ENCODE measurements around the gene SMOC1. TPM values are rescaled to one million over a fixed set of nuclear protein-coding genes. Genes with fewer than 3 reads are reported as not detected.
A peak's percentile ranks its signal among the peaks of the same experiment; 100 is the strongest.

Gene SMOC1
- total RNA-seq, 3 donors from 2014 or later, result 0.30 TPM; not detected in 2

DNA sequence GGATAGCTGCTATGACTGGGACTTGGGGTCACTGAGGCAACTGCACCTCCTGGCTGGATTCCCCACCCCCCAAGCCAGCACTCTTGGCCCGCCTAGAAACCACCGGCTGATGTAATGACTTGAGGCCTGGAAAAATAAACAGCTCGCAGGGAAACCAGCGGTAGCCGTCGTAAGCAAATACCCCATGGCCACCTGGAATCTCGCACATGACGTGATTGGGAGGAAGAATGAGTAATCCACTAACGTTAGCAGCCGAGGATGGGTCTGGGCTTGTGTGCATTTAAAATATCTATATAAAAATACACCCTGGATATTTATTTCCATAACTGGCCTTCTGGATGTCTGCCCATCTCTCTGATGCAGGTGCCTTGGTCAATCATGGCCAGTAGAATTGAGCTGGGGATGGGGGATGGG lies 120.1 kb downstream of the SMOC1 start:
- H3K27me3 Mint-ChIP-seq (ENCODE audit: low read depth), result peaks cover 2% of the 10 kb centered on the region
- H3K36me3 Mint-ChIP-seq (ENCODE audit: insufficient read depth), result no peaks in the 10 kb centered on the region
- DNase-seq (no peak), ATAC-seq (no peak)
- H3K9me3 Mint-ChIP-seq, result no peaks in the 10 kb centered on the region
- H3K4me3 Mint-ChIP-seq, result no peak overlapping the region
- H3K4me1 Mint-ChIP-seq (ENCODE audit: low read depth), result no peaks in the 10 kb centered on the region

DNA sequence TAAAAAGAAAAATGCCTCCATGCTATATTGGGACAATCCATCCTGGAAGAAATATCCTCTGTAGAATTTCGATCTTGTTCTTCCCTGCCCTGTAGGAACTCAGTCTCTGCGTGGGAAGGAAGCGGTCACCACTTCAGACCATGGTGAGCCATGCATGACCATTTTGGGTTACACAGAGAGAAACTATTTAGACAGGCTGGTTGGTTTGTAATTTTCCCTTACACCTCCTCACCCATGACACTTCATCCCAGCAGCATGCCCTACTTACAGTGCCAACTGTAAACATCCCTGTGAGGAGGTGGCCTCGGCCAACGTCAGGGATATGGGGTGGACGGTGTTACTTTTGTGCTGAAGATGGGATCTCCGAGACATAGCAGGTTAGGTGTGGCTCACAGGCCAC lies 121.4 kb downstream of the SMOC1 start:
- Mint-ChIP-seq H3K4me1 (ENCODE audit: low read depth) (no peaks in the 10 kb centered on the region), H3K27me3 (ENCODE audit: low read depth) (peaks cover 2% of the 10 kb centered on the region), H3K4me3 (no peak overlapping the region)

DNA sequence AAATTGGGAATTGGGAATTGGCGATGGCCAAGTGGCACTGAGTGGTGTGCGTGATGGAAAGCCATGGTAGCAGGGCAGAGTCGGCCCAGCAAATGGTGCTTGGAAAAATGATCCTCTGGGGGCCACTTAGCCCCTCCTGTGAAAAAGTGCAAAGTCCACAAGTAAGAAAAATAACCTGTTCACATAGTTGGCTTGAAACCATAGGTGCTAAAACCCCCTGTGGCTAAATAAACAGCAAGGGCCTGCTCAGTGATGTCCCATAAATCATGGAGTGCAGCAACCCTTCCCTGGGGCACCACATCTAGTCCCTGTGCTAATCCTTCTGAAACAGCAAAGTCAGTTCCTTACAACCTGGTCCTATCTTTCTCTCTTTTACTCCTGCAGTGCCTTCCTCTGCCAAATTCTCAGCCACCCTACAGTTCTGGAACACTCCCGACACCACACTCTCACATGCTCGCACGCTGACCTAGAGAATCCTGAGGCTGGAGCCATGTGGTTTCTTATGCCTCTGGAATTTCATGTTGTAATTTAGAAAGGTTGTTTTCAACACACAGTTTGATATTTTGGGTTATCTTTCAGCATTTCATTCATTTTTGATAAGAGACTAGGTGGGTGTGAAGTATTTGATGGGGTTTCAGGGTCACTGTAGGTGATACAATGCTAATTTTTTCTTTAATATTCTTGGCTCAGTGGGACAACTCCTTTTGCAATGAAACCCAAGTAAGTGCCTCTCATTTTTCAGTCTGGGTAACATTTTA lies 123.6 kb downstream of the SMOC1 start:
- no peaks in the 10 kb centered on the region for H3K36me3 Mint-ChIP-seq (ENCODE audit: insufficient read depth)
- DNase-seq, result no peak
- H3K9me3 Mint-ChIP-seq, result no peaks in the 10 kb centered on the region
- no peak overlapping the region for H3K4me3 Mint-ChIP-seq
- H3K27me3 Mint-ChIP-seq (ENCODE audit: low read depth), result peaks cover 2% of the 10 kb centered on the region
- no peaks in the 10 kb centered on the region for H3K4me1 Mint-ChIP-seq (ENCODE audit: low read depth)
- no peak for ATAC-seq

More for the DNA sequence above, 121.4 kb downstream of the SMOC1 start:
- Mint-ChIP-seq H3K9me3 (no peaks in the 10 kb centered on the region), H3K36me3 (ENCODE audit: insufficient read depth) (no peaks in the 10 kb centered on the region)
- no peak for DNase-seq
- ATAC-seq, result no peak

DNA sequence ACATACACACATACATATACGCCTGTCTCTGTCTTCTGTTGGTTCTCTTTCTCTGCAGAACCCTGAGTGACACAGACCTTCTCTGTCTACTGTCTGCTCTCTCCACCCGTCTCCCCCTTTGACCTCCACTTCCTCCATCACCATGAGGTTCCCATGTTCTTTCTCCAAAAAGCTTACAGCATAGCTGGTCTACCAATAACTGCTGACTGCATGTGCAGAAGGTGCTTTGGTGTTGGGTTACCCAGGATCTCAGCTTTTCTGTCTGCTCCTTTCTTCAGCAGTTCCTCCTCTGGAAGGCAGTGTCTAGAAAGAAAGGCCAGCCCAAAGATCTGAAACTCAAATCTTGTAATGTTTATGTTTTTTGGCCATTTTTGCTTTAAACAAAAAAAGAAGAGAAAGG lies 125.6 kb downstream of the SMOC1 start:
- H3K4me3 Mint-ChIP-seq, result no peak overlapping the region
- no peaks in the 10 kb centered on the region for H3K27me3 Mint-ChIP-seq (ENCODE audit: low read depth)
- no peak for DNase-seq
- no peaks in the 10 kb centered on the region for H3K4me1 Mint-ChIP-seq (ENCODE audit: low read depth)
- no peaks in the 10 kb centered on the region for H3K36me3 Mint-ChIP-seq (ENCODE audit: insufficient read depth)
- H3K9me3 Mint-ChIP-seq, result no peaks in the 10 kb centered on the region
- ATAC-seq, result no peak

DNA sequence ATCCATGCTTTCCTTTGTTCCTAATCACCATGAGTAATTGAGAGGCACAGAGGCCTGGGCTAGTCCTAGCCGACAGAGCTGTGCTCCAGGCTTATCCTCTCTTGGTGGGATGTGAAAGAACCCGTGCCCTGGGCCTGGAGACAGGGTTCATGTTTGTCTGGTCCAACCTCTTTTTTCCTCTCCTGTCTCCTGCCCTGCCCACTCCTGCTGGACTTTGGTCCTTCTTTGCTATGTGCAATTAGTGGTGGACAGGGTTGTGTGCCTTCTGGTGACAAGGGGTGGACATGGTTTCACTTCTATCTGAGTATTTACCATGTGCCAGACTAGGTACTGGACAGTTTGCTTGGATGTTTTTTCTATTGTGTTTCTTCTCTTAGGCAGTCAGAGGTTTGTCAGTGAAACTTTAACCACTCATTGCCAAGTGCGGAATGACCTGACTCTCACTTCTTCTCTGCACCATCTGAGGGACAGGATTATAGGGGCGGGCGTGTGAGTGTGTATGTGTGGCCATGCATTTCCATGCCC lies 126.1 kb downstream of the SMOC1 start:
- Mint-ChIP-seq H3K4me3 (no peak overlapping the region), H3K9me3 (no peaks in the 10 kb centered on the region), H3K4me1 (ENCODE audit: low read depth) (no peaks in the 10 kb centered on the region), H3K36me3 (ENCODE audit: insufficient read depth) (no peaks in the 10 kb centered on the region), H3K27me3 (ENCODE audit: low read depth) (no peaks in the 10 kb centered on the region)
- no peak for ATAC-seq
- DNase-seq, result no peak

DNA sequence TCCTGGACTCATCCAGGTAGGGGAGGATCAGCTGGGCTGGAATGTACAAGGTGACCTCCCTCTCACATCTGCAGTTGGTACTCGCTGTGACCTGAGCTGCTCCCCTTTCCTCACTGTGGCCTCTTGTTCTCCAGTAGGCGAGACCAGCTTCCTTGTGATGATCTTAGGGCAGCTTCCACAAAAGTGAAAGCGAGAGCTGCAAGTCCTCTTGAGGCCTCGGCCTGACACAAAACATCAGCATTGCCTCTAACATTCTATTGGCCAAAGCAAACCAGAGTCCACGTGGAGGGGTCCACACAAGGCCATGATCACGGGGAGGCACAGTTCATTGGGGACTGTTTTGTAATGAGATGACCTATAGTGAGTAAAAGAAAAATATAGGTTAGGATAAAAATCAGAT lies 127.5 kb downstream of the SMOC1 start:
- Mint-ChIP-seq H3K4me3 (no peak overlapping the region), H3K9me3 (no peaks in the 10 kb centered on the region)

DNA sequence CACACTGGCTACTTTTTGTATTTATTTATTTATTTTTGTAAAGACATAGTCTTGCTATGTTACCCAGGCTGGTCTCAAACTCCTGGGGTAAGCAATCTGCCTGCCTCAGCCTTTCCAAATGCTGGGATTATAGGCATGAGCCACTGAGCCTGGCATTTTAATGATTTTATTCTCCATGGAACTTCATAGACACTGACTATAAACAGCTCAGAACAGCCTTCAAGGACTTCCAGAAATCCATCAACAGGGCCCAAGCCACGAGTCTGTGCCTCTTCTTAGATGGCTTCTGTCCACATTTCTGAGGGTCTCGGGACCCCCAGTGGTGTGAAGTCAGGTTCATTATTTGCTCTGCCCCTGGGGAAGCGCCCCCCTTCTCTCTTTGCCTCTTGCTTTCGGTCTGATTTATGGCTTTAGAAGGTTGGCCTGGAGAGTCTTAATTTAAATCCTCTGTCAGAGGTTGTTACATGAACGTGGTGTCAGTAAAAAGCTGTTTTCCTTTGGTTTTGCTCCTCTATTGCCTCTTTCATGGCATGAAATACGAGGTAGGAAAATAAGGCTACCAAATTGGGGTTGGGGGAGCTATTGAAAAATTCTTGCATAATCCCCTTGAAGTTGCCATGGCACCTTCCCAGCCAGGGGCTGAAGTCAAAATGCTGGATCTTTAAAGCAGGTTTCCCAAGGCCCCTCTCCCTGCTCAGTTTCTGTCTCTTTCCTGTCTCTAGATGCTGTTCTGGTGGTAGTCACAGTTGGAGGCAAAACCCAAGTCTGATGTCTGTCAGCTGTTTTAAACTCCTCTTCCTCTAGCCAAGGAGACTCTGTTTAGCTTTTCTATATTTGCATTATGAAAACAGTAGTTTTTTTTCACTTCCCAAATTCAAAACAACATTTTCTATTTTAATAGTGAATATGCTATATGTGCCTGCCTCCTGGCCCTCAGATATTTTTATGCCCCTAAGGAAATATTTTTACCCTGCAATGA lies 129.4 kb downstream of the SMOC1 start:
- no peaks in the 10 kb centered on the region for H3K9me3 Mint-ChIP-seq
- DNase-seq (no peak), ATAC-seq (no peak)
- H3K27me3 Mint-ChIP-seq (ENCODE audit: low read depth), result peaks cover 6% of the 10 kb centered on the region
- H3K4me1 Mint-ChIP-seq (ENCODE audit: low read depth), result no peaks in the 10 kb centered on the region
- H3K36me3 Mint-ChIP-seq (ENCODE audit: insufficient read depth), result no peaks in the 10 kb centered on the region
- no peak overlapping the region for H3K4me3 Mint-ChIP-seq

More for the DNA sequence above, 127.5 kb downstream of the SMOC1 start:
- ATAC-seq (no peak), DNase-seq (no peak)
- no peaks in the 10 kb centered on the region for H3K36me3 Mint-ChIP-seq (ENCODE audit: insufficient read depth)
- H3K27me3 Mint-ChIP-seq (ENCODE audit: low read depth), result peaks cover 1% of the 10 kb centered on the region
- no peaks in the 10 kb centered on the region for H3K4me1 Mint-ChIP-seq (ENCODE audit: low read depth)

DNA sequence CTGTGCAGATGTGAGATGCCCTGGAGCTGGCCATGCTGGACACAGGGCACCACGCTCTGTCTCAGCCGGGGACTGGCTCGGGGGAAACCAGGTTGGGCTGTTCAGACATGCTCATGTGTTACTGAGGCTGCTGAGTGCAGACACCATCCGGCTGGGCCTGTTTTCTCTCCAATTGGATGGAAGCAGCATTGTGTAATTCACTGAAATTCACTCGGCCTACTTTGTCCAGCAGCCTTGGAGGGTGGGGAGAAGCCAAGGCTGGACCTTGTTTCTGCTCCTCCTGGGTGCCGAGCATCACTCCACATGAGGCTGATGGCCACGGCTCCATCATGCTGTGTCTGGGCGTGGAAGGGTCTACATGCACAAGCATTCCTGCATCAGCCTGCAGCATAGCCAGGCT lies 130.7 kb downstream of the SMOC1 start:
- no peak overlapping the region for H3K4me3 Mint-ChIP-seq
- H3K36me3 Mint-ChIP-seq (ENCODE audit: insufficient read depth), result no peaks in the 10 kb centered on the region
- ATAC-seq (no peak), DNase-seq (no peak)
- peaks cover 15% of the 10 kb centered on the region for H3K27me3 Mint-ChIP-seq (ENCODE audit: low read depth)
- no peaks in the 10 kb centered on the region for H3K9me3 Mint-ChIP-seq
- no peaks in the 10 kb centered on the region for H3K4me1 Mint-ChIP-seq (ENCODE audit: low read depth)

DNA sequence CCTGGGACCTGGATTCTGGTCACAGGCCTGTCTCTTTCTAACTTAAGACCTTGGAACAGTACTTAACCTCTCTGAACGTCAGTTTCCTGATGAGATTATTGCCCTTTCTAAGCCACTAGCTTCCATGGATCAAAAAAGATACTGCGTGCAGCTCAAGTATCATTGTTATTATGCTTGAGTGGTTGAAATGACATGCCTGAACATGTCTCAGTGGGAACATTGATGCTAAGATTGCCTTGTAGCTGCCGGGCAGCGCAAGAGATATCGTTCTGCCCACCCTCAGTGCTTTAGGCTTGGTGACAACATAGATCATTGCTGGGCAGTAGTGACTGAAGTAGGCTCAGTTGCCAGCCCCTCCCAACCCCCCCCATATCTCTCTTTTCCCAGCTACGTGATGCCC lies 131.9 kb downstream of the SMOC1 start:
- ATAC-seq, result no peak
- Mint-ChIP-seq H3K27me3 (ENCODE audit: low read depth) (peaks cover 22% of the 10 kb centered on the region), H3K4me3 (no peak overlapping the region), H3K4me1 (ENCODE audit: low read depth) (no peaks in the 10 kb centered on the region), H3K9me3 (no peaks in the 10 kb centered on the region), H3K36me3 (ENCODE audit: insufficient read depth) (no peaks in the 10 kb centered on the region)
- no peak for DNase-seq

DNA sequence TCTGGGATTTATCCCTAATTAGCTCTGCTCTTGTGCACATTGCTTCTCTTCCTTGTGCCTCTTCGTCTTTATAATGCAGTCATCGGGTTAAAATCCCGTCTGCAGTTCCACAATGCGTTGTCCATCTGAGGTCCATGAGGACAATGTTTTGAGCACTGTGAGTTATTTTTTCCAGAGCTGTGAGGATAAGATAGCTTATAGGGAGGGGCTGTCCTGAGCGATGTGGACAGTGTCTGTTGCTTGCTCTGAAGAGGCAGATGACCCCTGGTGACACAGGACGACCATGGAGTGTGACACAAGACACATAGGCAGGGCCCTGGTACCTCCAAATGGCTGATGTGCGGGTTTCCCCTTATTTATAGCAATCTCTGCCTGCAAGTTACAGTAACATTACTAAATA lies 132.5 kb downstream of the SMOC1 start:
- no peaks in the 10 kb centered on the region for H3K4me1 Mint-ChIP-seq (ENCODE audit: low read depth)
- peaks cover 22% of the 10 kb centered on the region for H3K27me3 Mint-ChIP-seq (ENCODE audit: low read depth)
- no peaks in the 10 kb centered on the region for H3K9me3 Mint-ChIP-seq
- H3K36me3 Mint-ChIP-seq (ENCODE audit: insufficient read depth), result no peaks in the 10 kb centered on the region
- ATAC-seq, result no peak
- no peak overlapping the region for H3K4me3 Mint-ChIP-seq
- DNase-seq, result no peak

DNA sequence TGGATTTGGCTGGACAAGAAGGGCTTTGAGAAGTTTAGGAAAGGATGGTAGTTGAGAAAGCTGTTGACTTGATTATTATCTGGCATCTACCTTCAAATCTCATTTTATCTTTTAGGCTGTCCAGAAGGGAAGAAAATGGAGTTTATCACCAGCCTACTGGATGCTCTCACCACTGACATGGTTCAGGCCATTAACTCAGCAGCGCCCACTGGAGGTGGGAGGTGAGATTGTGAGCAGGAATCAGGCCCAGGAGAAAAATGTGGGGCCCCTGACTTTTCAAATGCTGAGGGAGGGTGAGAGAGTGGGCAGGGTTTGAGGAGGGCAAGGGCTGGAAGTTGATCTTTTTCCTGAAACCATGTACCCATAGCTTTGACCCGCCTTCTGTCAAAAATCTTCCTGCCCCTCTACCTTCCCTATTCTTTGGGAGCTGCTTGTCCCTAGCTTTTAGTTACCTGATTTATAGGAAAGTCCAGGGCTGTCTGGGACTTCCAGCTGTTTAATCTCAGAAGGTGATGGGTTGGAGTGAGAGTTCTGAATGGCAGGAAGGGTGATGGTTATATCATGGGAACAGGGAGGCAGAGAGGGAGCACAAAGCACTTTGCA lies 134.2 kb downstream of the SMOC1 start:
- ATAC-seq (no peak), DNase-seq (no peak)
- no peaks in the 10 kb centered on the region for H3K36me3 Mint-ChIP-seq (ENCODE audit: insufficient read depth)
- H3K4me1 Mint-ChIP-seq (ENCODE audit: low read depth), result peaks cover 3% of the 10 kb centered on the region
- no peak overlapping the region for H3K4me3 Mint-ChIP-seq
- peaks cover 22% of the 10 kb centered on the region for H3K27me3 Mint-ChIP-seq (ENCODE audit: low read depth)
- no peaks in the 10 kb centered on the region for H3K9me3 Mint-ChIP-seq

DNA sequence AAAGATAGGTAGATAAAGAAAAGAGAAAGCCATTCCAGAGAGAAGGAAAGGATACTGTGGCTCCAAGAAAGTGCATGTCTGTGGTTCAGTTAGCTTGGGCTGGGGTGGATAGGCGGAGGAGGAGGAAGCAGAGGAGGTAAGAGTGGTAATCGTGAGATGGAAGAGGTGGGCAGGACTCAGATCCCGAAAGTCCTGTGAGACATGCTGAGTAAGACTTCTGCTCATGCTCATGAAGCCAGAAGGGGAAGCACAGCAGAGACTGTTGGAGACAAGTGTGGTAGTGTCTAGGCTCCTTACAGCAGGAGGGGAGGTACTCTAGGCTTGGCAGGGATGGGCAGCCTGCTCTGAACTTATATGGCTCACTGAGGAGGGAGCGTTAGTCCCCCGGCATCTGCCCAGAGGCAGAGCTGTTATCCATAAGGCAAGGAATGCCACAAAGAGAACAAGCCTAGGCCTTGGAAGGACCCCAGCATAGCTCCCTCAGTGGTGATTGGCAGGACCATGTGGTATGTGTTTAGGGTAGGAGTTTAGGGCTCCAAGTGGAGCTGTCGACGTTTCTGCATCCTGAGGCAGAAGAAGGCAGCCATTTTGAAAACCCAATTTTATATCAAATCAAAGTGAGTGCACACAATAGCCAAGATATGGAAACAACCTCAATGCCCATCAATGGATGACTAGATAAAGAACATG lies 135.3 kb downstream of the SMOC1 start:
- Mint-ChIP-seq H3K36me3 (ENCODE audit: insufficient read depth) (no peaks in the 10 kb centered on the region), H3K9me3 (no peaks in the 10 kb centered on the region), H3K4me1 (ENCODE audit: low read depth) (peaks cover 5% of the 10 kb centered on the region), H3K4me3 (no peak overlapping the region), H3K27me3 (ENCODE audit: low read depth) (peaks cover 22% of the 10 kb centered on the region)
- no peak for DNase-seq
- no peak for ATAC-seq

DNA sequence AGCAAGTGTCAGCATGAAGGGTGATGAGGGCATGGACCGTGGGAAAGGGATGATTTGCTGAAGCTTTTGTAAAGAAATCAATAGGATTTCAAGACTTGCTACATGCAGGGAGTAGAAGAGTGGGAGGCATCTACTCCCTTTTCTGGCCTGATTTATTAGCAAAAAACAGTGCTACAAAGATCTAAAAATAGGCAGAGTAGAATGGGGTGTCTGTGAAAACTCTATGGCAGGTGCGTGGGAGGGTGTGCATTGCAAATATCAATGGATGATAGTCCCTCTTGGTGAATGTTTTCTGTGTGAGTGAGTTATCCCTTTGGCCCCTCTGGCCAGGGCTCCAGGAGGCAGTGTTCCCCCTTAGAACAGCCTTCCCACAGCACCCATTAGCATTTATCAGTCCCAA lies 139.0 kb downstream of the SMOC1 start:
- ATAC-seq, result no peak
- no peaks in the 10 kb centered on the region for H3K36me3 Mint-ChIP-seq (ENCODE audit: insufficient read depth)
- H3K4me3 Mint-ChIP-seq, result no peak overlapping the region

DNA sequence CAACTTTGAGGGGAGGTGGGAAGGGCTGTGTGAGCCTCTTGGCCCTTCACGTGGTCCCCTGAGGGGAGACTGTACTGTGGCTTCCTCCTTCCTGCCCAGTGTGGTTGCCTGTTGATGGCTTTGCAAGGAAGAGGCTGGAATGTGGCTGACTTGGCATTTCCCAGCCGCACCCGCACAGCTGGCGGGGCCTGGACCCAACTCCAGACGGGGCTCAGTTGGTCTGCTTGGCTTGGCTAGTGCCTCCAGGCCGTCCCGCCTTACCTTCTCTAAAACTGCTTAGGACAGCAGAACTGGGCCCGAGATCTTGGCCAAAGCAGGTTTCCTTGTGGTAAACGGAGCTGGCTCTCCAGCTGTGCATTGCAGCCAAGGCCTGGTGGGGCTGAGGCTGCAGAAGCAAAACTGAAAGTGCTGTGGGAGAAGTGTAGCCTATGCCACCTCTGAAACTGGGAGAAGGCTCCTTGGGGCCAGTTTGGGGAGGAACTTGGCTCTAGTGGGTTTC lies 139.5 kb downstream of the SMOC1 start:
- peak; percentile 19 to 38 for ATAC-seq
- Mint-ChIP-seq H3K27me3 (ENCODE audit: low read depth) (peaks cover 16% of the 10 kb centered on the region), H3K4me3 (no peak overlapping the region), H3K9me3 (no peaks in the 10 kb centered on the region), H3K4me1 (ENCODE audit: low read depth) (peaks cover 5% of the 10 kb centered on the region), H3K36me3 (ENCODE audit: insufficient read depth) (no peaks in the 10 kb centered on the region)
- DNase-seq, result no peak

More for the DNA sequence above, 139.0 kb downstream of the SMOC1 start:
- Mint-ChIP-seq H3K27me3 (ENCODE audit: low read depth) (peaks cover 16% of the 10 kb centered on the region), H3K9me3 (no peaks in the 10 kb centered on the region), H3K4me1 (ENCODE audit: low read depth) (peaks cover 5% of the 10 kb centered on the region)
- DNase-seq, result no peak
